ENCODE measurements around the gene TOM1. TPM values are rescaled to one million over a fixed set of nuclear protein-coding genes. Genes with fewer than 3 reads are reported as not detected.
A peak's percentile ranks its signal among the peaks of the same experiment; 100 is the strongest.

Gene TOM1
- total and polyA plus RNA-seq, 4 donors = 17.9 to 53.0 (median 50.5) TPM

GRCh38 chr22:35329114-35329847 lies 29.6 kb downstream of the TOM1 start:
- Histone ChIP-seq H3K27ac (ENCODE audit: low read depth in 1 of 2, low read length in 2 of 2) (peak overlapping the region; percentile 89 to 92), H3K9me3 (ENCODE audit: control insufficient read depth in 4 of 4, low read length in 3 of 4) (no peaks in the 10 kb centered on the region), H3K36me3 (ENCODE audit: control insufficient read depth in 4 of 4, insufficient read depth in 3 of 4, low read depth in 1 of 4, low read length in 3 of 4) (peaks cover 23 to 50% (median 45%) of the 10 kb centered on the region in 4 donors), H3K4me1 (ENCODE audit: control insufficient read depth in 4 of 4, insufficient read depth in 4 of 4, low read length in 3 of 4) (peaks cover 12 to 40% (median 26%) of the 10 kb centered on the region in 4 donors), H3K4me3 (ENCODE audit: low read depth in 1 of 3, low read length in 3 of 3) (no peak overlapping the region), H3K9ac (ENCODE audit: low read depth in 1 of 2, low read length in 2 of 2) (no peak overlapping the region), H3K27me3 (ENCODE audit: control insufficient read depth in 4 of 4, insufficient read depth in 4 of 4, low read length in 3 of 4) (no peaks in the 10 kb centered on the region)
- 58% methylated on average over 12 of the region's 12 CpGs for WGBS
- TF ChIP-seq ATF3 (IDR thresholded peaks at IDR 0.05) (no peak), RAD21 (IDR thresholded peaks at IDR 0.05) (no peak), MAX (IDR thresholded peaks at IDR 0.05) (no peak), ZBTB33 (IDR thresholded peaks at IDR 0.05) (no peak), HNF4A (conservative IDR thresholded peaks at IDR 0.05) (no peak), EGR1 (IDR thresholded peaks at IDR 0.05; ENCODE audit: low read depth in 2 of 2) (no peak), GABPA (IDR thresholded peaks at IDR 0.05 in 1 of 2, conservative IDR thresholded peaks at IDR 0.05 in 1 of 2) (no peak), CTCF (IDR thresholded peaks at IDR 0.05; ENCODE audit: low read depth, low read length, missing input control) (no peak), TAF1 (conservative IDR thresholded peaks at IDR 0.05) (no peak), NR2F2 (IDR thresholded peaks at IDR 0.05) (no peak), JUND (IDR thresholded peaks at IDR 0.05) (no peak), FOXA1 (IDR thresholded peaks at IDR 0.05) (no peak)
- DNase-seq (ENCODE audit: low spot score) = no peak

- Histone ChIP-seq H3K4me3 (ENCODE audit: low read depth in 1 of 3, low read length in 3 of 3) (no peak overlapping the region), H3K27me3 (ENCODE audit: control insufficient read depth in 4 of 4, insufficient read depth in 4 of 4, low read length in 3 of 4) (no peaks in the 10 kb centered on the region), H3K9ac (ENCODE audit: low read depth in 1 of 2, low read length in 2 of 2) (no peak overlapping the region), H3K4me1 (ENCODE audit: control insufficient read depth in 4 of 4, insufficient read depth in 4 of 4, low read length in 3 of 4) (peaks cover 12 to 40% (median 26%) of the 10 kb centered on the region in 4 donors), H3K9me3 (ENCODE audit: control insufficient read depth in 4 of 4, low read length in 3 of 4) (no peaks in the 10 kb centered on the region), H3K36me3 (ENCODE audit: control insufficient read depth in 4 of 4, insufficient read depth in 3 of 4, low read depth in 1 of 4, low read length in 3 of 4) (peaks cover 20 to 53% (median 50%) of the 10 kb centered on the region in 4 donors), H3K27ac (ENCODE audit: low read depth in 1 of 2, low read length in 2 of 2) (peak overlapping the region; percentile 80 to 92)
- DNase-seq (ENCODE audit: low spot score) = peak; percentile 69
- 12% methylated on average over 16 of the region's 16 CpGs for WGBS
- TF ChIP-seq CTCF (IDR thresholded peaks at IDR 0.05; ENCODE audit: low read depth, low read length, missing input control) (no peak), MAX (IDR thresholded peaks at IDR 0.05) (peak; percentile 96), EGR1 (IDR thresholded peaks at IDR 0.05; ENCODE audit: low read depth in 2 of 2) (peak in 1 of 2 donors; percentile 42), NR2F2 (IDR thresholded peaks at IDR 0.05) (peak; percentile 87), ZBTB33 (IDR thresholded peaks at IDR 0.05) (no peak), FOXA1 (IDR thresholded peaks at IDR 0.05) (no peak), RAD21 (IDR thresholded peaks at IDR 0.05) (peak; percentile 10 to 31), REST (IDR thresholded peaks at IDR 0.05) (no peak), JUND (IDR thresholded peaks at IDR 0.05) (peak in 1 of 2 donors; percentile 65), HNF4G (IDR thresholded peaks at IDR 0.05) (no peak), FOXA2 (IDR thresholded peaks at IDR 0.05) (no peak), RXRA (IDR thresholded peaks at IDR 0.05) (peak; percentile 45 to 75), HNF4A (conservative IDR thresholded peaks at IDR 0.05) (peak; percentile 29 to 65)
Observed at GRCh38 chr22:35330258-35330861, 30.7 kb downstream of the TOM1 start.

Data from liver (tissue), 9 donors.